NT2/D1 (cell line): ENCODE results near the gene FBLN1.

Source experiments
- DNase-seq: peaks from one replicate; pipeline ENCODE4 v3.0.0-alpha.2; 2011; ENCODE audit warnings: low read depth, low spot score
- H3K27me3 ChIP-seq: 2 replicates; pipeline ENCODE4 v1.6.0; 2011; ENCODE audit warnings: mild to moderate bottlenecking; ENCODE audit not compliant: insufficient read length, insufficient read depth
- H3K36me3 ChIP-seq: 2 replicates; pipeline ENCODE4 v1.6.1; 2011; ENCODE audit warnings: mild to moderate bottlenecking, low read length, mixed read lengths; ENCODE audit not compliant: insufficient read depth, insufficient read length
- H3K4me1 ChIP-seq: 2 replicates; pipeline ENCODE4 v1.5.1; 2011; ENCODE audit not compliant: insufficient read depth, insufficient read length
- H3K4me3 ChIP-seq: 2 replicates; pipeline ENCODE4 v1.5.1; 2011; ENCODE audit warnings: low read depth; ENCODE audit not compliant: insufficient read length
- H3K9ac ChIP-seq: 2 replicates; pipeline ENCODE4 v1.6.0; 2011; ENCODE audit warnings: low read depth; ENCODE audit not compliant: insufficient read length
- H3K9me3 ChIP-seq: 2 replicates; pipeline ENCODE4 v1.5.1; 2011; ENCODE audit warnings: mild to moderate bottlenecking, low read length; ENCODE audit not compliant: insufficient read depth
- SUZ12 ChIP-seq: IDR thresholded peaks from 2 replicates; pipeline ENCODE4 v1.6.1; 2011; ENCODE audit not compliant: insufficient read length, insufficient read depth; ENCODE audit errors: extremely low read depth
- YY1 ChIP-seq: IDR thresholded peaks from 2 replicates; pipeline ENCODE4 v1.6.1; 2011; ENCODE audit not compliant: insufficient read length, insufficient read depth
- ZNF274 ChIP-seq: IDR thresholded peaks from 2 replicates; pipeline ENCODE4 v1.6.1; 2011; ENCODE audit warnings: mild to moderate bottlenecking, low read depth, low read length

The FBLN1 gene

GRCh38 chr22:45470871-45471270 lies 31.8 kb upstream of the FBLN1 start:
- Histone ChIP-seq H3K9ac (no peak overlapping the region), H3K9me3 (peaks cover 5% of the 10 kb centered on the region; the same call in 1 of the 2 replicates), H3K4me3 (no peak overlapping the region), H3K4me1 (peaks cover 2% of the 10 kb centered on the region), H3K36me3 (no peaks in the 10 kb centered on the region), H3K27me3 (no peaks in the 10 kb centered on the region)
- TF ChIP-seq YY1 (no peak), ZNF274 (no peak), SUZ12 (no peak)
- DNase-seq: no peak

DNA sequence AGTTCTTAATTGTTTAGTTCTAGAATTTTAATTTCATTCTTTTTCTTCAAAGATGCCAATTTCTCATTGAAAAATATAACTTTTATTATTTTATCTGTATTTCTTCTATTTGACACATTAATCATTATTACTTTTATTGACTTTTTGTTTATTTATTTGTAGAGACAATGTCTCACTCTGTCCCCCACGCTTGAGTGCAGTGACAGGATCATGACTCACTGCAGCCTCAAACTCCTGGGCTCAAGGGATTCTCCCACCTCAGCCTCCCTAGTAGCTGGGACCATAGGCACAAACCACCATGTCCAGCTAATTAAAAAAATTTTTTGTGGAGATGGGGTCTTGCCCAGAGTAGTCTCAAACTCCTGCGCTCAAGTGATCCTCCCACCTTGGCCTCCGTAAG lies 30.3 kb upstream of the FBLN1 start:
- no peaks in the 10 kb centered on the region for H3K27me3 ChIP-seq
- no peak for DNase-seq
- H3K36me3 ChIP-seq: no peaks in the 10 kb centered on the region
- no peak overlapping the region for H3K4me3 ChIP-seq
- no peak overlapping the region for H3K9ac ChIP-seq
- TF ChIP-seq ZNF274: no peak
- no peak for TF ChIP-seq SUZ12
- TF ChIP-seq YY1: no peak
- H3K9me3 ChIP-seq: peaks cover 5% of the 10 kb centered on the region; the same call in 1 of the 2 replicates
- peaks cover 2% of the 10 kb centered on the region for H3K4me1 ChIP-seq

GRCh38 chr22:45473626-45474237 lies 29.0 kb upstream of the FBLN1 start:
- H3K27me3 ChIP-seq: no peaks in the 10 kb centered on the region
- no peak for DNase-seq
- H3K9ac ChIP-seq: no peak overlapping the region
- no peaks in the 10 kb centered on the region for H3K36me3 ChIP-seq
- peaks cover 2% of the 10 kb centered on the region for H3K4me1 ChIP-seq
- no peaks in the 10 kb centered on the region for H3K9me3 ChIP-seq
- H3K4me3 ChIP-seq: no peak overlapping the region
- TF ChIP-seq ZNF274 (no peak), SUZ12 (no peak)

- no peak for TF ChIP-seq YY1
- TF ChIP-seq SUZ12: no peak
- TF ChIP-seq ZNF274: no peak
- Histone ChIP-seq H3K9ac (no peak overlapping the region), H3K27me3 (no peaks in the 10 kb centered on the region), H3K36me3 (no peaks in the 10 kb centered on the region), H3K4me1 (peaks cover 2% of the 10 kb centered on the region), H3K9me3 (no peaks in the 10 kb centered on the region), H3K4me3 (no peak overlapping the region)
- no peak for DNase-seq
These were observed 27.5 kb upstream of the FBLN1 start for GRCh38 chr22:45475063-45475747.

DNA sequence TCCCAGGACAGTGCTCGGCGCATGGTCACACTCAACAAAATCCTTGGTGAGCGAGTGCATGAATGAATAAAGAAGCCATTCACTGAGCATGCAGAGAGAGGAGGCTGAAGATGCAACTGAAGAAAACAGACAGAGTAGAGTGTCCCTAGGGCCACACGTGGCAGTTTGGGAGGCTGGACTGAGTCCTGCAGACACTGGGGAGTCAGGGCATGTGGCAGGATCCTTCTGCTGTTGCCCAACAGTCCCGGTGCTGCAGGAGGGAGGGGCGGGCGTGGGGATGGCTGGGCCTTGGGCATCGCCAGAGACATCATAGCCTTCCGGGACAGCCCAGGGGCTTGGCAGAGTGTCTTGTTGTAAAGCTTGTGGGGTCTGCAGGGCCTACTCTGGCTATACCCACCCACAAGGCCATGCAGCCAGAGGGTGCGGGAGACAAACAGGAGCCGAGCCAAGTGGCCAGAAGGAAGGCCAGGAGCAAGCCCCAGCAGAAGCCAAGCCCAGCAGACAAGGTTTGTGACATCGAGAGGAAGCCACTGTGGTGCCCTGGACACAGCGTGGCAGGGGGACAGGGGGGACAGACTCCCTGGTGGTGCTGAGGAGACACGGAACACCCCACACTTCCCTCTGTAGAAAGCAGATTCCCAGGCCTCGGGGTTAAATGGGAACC lies 26.7 kb upstream of the FBLN1 start:
- TF ChIP-seq ZNF274 (no peak), YY1 (no peak), SUZ12 (no peak)
- peaks cover under 1% of the 10 kb centered on the region for H3K4me1 ChIP-seq
- H3K9me3 ChIP-seq: no peaks in the 10 kb centered on the region
- no peak for DNase-seq
- no peak overlapping the region for H3K4me3 ChIP-seq
- no peaks in the 10 kb centered on the region for H3K27me3 ChIP-seq
- no peak overlapping the region for H3K9ac ChIP-seq
- no peaks in the 10 kb centered on the region for H3K36me3 ChIP-seq

DNA sequence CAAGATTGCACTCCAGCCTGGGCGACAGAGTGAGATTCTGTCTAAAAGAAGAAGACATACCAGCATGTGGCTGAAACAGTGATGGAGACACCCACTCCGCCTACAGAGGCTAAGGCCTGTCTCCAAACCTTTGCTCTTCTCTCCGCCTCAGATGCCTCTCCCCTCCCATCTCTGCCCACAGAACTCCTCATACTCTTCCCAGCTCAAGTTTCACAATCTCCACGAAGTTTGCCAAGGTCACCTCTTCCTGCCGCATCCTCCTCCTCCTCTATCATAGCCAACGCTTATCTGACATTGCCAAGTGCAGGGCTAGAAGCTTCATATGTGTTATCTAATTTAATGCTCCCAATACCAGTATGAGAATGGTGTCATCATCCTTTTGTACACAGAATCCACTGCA lies 25.9 kb upstream of the FBLN1 start:
- Histone ChIP-seq H3K4me3 (no peak overlapping the region), H3K27me3 (no peaks in the 10 kb centered on the region), H3K4me1 (no peaks in the 10 kb centered on the region), H3K9ac (no peak overlapping the region), H3K9me3 (no peaks in the 10 kb centered on the region), H3K36me3 (no peaks in the 10 kb centered on the region)
- TF ChIP-seq SUZ12: no peak
- no peak for DNase-seq

GRCh38 chr22:45477366-45478107 lies 25.1 kb upstream of the FBLN1 start:
- Histone ChIP-seq H3K4me1 (no peaks in the 10 kb centered on the region), H3K27me3 (no peaks in the 10 kb centered on the region), H3K36me3 (no peaks in the 10 kb centered on the region), H3K9me3 (no peaks in the 10 kb centered on the region), H3K4me3 (no peak overlapping the region), H3K9ac (no peak overlapping the region)
- DNase-seq: no peak
- no peak for TF ChIP-seq SUZ12
- no peak for TF ChIP-seq YY1
